ENCODE measurements around the gene CNIH4.

DNA sequence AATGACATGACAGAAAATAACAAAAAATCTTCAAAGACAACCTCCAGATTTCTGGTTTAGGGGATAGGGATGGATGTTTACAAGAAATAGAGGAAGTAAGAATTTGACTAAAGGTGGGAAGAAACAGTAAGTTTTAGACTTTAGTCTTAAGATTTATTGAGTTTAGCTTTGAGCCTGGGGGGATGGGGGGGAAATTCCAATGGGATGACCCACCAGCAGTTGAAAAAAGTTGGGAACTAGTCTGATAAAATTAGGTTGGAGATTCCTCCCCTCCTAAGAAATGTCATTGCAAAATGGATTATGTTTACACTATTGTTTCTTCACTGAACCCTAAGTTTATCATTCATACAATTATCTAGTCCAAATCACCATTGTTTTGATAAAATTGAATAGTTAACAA is 49.5 kb downstream of the CNIH4 start:
- TF ChIP-seq YY1 (IDR thresholded peaks at IDR 0.05; ENCODE audit: insufficient read depth, insufficient read length), result no peak
- no peak for TF ChIP-seq ZNF274 (IDR thresholded peaks at IDR 0.05; ENCODE audit: low read depth, low read length)

All from NT2/D1 (cell line).